ENCODE results near the gene KRT39. TPM values are rescaled to one million over a fixed set of nuclear protein-coding genes. Genes with fewer than 3 reads are reported as not detected.

Gene KRT39
- total and polyA plus RNA-seq, 2 of the 13 experiments (the other 11 are each of a cell fraction or from before 2014, with no cell fraction given): 0.07 to 1.2 TPM

GRCh38 chr17:40952661-40953060 lies 14.1 kb downstream of the KRT39 start (continued):
- no peak for TF ChIP-seq MEIS2 (CRISPR knock-in tag; IDR thresholded peaks at IDR 0.05)

DNA sequence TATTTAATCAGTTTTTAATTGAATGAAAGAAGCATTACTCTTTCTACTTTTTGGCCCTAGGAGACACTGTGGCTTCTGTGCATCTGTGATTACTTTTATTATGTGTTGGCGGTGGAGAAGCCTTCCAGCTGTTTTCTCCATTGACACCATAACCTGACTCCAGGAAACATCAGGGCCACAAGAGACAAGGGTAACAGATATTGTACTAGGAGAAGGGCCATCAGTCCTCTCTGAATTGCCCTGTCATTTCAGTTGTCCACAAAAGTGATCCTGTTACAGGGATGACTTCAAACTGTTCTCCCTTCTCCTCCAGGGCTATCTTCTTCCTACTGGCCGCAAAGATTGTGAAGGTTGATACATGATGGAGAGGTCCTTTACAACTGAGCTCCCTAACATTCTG lies 14.6 kb downstream of the KRT39 start:
- DNase-seq (ENCODE audit: low spot score) (no peak), ATAC-seq (no peak), FAIRE-seq (no peak)
- no peak overlapping the region for H2AFZ ChIP-seq (ENCODE audit: low read length)
- no TSS peak for BruUV-seq (replicated peaks)
- CTCF ChIA-PET (ENCODE audit: low intra/inter-chr PET ratio, low total read pairs): no interaction called here
- intact Hi-C loops (cut with micrococcal nuclease; ENCODE audit: unreplicated experiment): no loop called here
- WGBS (ENCODE audit: low lambda C conversion rate): 100% methylated on average over 2 of the region's 2 CpGs
- H3K36me3 ChIP-seq (replicated peaks in 1 of 2; ENCODE audit: control insufficient read depth in 1 of 2, insufficient read depth in 2 of 2, low read length in 2 of 2): no peaks in the 10 kb centered on the region; a peak in 1 of 5 replicates
- POLR2A ChIA-PET: interaction anchor here (0.9 to 1.0 kb wide), 2 partner anchors 15 to 108 kb away, joined by 3 read pairs; partner anchors contain the start of genes KRT23 and KRTAP2-3
- TF ChIP-seq PHF8 (CRISPR knock-in tag; IDR thresholded peaks at IDR 0.05) (no peak), SP1 (IDR thresholded peaks at IDR 0.05) (no peak), SP1 (CRISPR knock-in tag; IDR thresholded peaks at IDR 0.05) (no peak), TEAD3 (CRISPR knock-in tag; optimal IDR thresholded peaks at IDR 0.05; ENCODE audit: borderline replicate concordance) (no peak), ZNF232 (CRISPR knock-in tag; IDR thresholded peaks at IDR 0.05; ENCODE audit: borderline replicate concordance) (no peak), NR2C2 (CRISPR knock-in tag; IDR thresholded peaks at IDR 0.05; ENCODE audit: borderline replicate concordance) (no peak), POLR2AphosphoS5 (IDR thresholded peaks at IDR 0.05; ENCODE audit: low read depth, low read length) (no peak), SYNCRIP (IDR thresholded peaks at IDR 0.05; ENCODE audit: insufficient read depth, low read depth, low read length) (no peak), ZNF670 (CRISPR knock-in tag; IDR thresholded peaks at IDR 0.05; ENCODE audit: borderline replicate concordance) (no peak)
- H3K9ac ChIP-seq (ENCODE audit: insufficient read depth, low read depth, low read length): no peak overlapping the region
- peaks cover 85% of the 10 kb centered on the region for H3K4me1 ChIP-seq (ENCODE audit: insufficient read depth, low read length)
- no peak overlapping the region for H3K4me2 ChIP-seq (ENCODE audit: low read depth, low read length)
- no peaks in the 10 kb centered on the region for H3K9me3 ChIP-seq (ENCODE audit: low read length)
- in situ Hi-C loops (cut with HindIII; ENCODE audit: extremely low pct_ligation_motif_present, low pct_unique_long_range_greater_than_20kb): loop anchor here (10.0 kb wide), 1 partner anchor 103 kb away; the partner anchor contains the start of gene KRTAP2-2
- H3K27ac ChIP-seq (ENCODE audit: extremely low read length, insufficient read depth, low read length): no peak overlapping the region
- H3K4me3 ChIP-seq (replicated peaks in 1 of 3; ENCODE audit: insufficient read depth in 1 of 3, low read depth in 2 of 3, low read length in 3 of 3): no peak overlapping the region
- H3K79me2 ChIP-seq (ENCODE audit: insufficient read depth, low read length): no peaks in the 10 kb centered on the region
- H3K27me3 ChIP-seq (ENCODE audit: control insufficient read depth in 1 of 2, insufficient read depth in 2 of 2, low read length in 2 of 2): no peaks in the 10 kb centered on the region
- no peaks in the 10 kb centered on the region for H4K20me1 ChIP-seq (ENCODE audit: insufficient read depth, low read length)

Data from HepG2 (cell line).